ENCODE measurements around the gene NHP2. TPM values are rescaled to one million over a fixed set of nuclear protein-coding genes. Genes with fewer than 3 reads are reported as not detected.

Gene NHP2
- total RNA-seq (2021) (223 and 232 TPM in 2 replicates), Bru-seq, nascent RNA (percentile 88 among the genes with signal in this experiment), BruChase-seq, experiment 1, labeled RNA remaining after a 2-hour chase (percentile 74 among the genes with signal in this experiment), BruChase-seq, experiment 2, labeled RNA remaining after a 6-hour chase (percentile 88 among the genes with signal in this experiment)
- long read RNA-seq, transcript NHP2-202 (3 exons, 599 nt): minor isoform, 22 of 416 reads
- long read RNA-seq, transcript NHP2-201 (4 exons, 865 nt): major isoform, 387 of 416 reads
- long read RNA-seq, partial matches to known transcripts: 4 of 416 reads
- long read RNA-seq, other reads (novel, unspliced or antisense): 3 of 416 reads

GRCh38 chr5:178153530-178154340 lies at the start of gene NHP2:
Gene NHP2, minus strand, starts transcription at chr5:178153885. Its CDS starts 68 bp downstream, at chr5:178153817.
- BruUV-seq (replicated peaks): no TSS peak
- ChIA-PET CTCF (no interaction called here), POLR2A (ENCODE audit: low non-redundant PET) (interaction anchor here (0.7 kb wide), 1 partner anchor 77 kb away, joined by 3 read pairs; no protein-coding TSS in a partner anchor)
- peaks cover 8% of the 10 kb centered on the region for H3K4me1 ChIP-seq (ENCODE audit: insufficient read depth, low read length, poor library complexity, severe bottlenecking)
- peak; percentile 96 for DNase-seq (ENCODE audit: low spot score)
- H3K36me3 ChIP-seq (ENCODE audit: insufficient read depth, low read length, poor library complexity, severe bottlenecking): peaks cover 30% of the 10 kb centered on the region
- TF ChIP-seq CTCF (conservative IDR thresholded peaks at IDR 0.05; ENCODE audit: low read depth, low read length): no peak
- no peak for TF ChIP-seq EZH2 (IDR thresholded peaks at IDR 0.05; ENCODE audit: borderline replicate concordance, low read depth, low read length, poor library complexity, severe bottlenecking)
- H3K27me3 ChIP-seq (replicated peaks; ENCODE audit: insufficient read depth, low read depth, low read length, poor library complexity): no peaks in the 10 kb centered on the region
- intact Hi-C loops (cut with micrococcal nuclease; ENCODE audit: unreplicated experiment): no loop called here
- H3K9me3 ChIP-seq (ENCODE audit: low read depth, low read length, poor library complexity, severe bottlenecking): no peaks in the 10 kb centered on the region
- H3K4me3 ChIP-seq (ENCODE audit: low read depth, low read length, poor library complexity, severe bottlenecking): peak within 1 kb of the TSS; percentile 82
- peak within 1 kb of the TSS; percentile 77 for H3K27ac ChIP-seq (ENCODE audit: low read depth, low read length, poor library complexity, severe bottlenecking)

GRCh38 chr5:178202541-178202940 lies 48.9 kb upstream of the NHP2 start:
- H3K9me3 ChIP-seq (ENCODE audit: low read depth, low read length, poor library complexity, severe bottlenecking): no peaks in the 10 kb centered on the region
- no peak overlapping the region for H3K4me3 ChIP-seq (ENCODE audit: low read depth, low read length, poor library complexity, severe bottlenecking)
- BruUV-seq (replicated peaks): TSS peak; percentile 27
- TF ChIP-seq EZH2 (IDR thresholded peaks at IDR 0.05; ENCODE audit: borderline replicate concordance, low read depth, low read length, poor library complexity, severe bottlenecking) (no peak), CTCF (conservative IDR thresholded peaks at IDR 0.05; ENCODE audit: low read depth, low read length) (no peak)
- H3K27ac ChIP-seq (ENCODE audit: low read depth, low read length, poor library complexity, severe bottlenecking): no peak overlapping the region
- peaks cover 22% of the 10 kb centered on the region for H3K36me3 ChIP-seq (ENCODE audit: insufficient read depth, low read length, poor library complexity, severe bottlenecking)
- intact Hi-C loops (cut with micrococcal nuclease; ENCODE audit: unreplicated experiment): no loop called here
- DNase-seq (ENCODE audit: low spot score): no peak
- POLR2A ChIA-PET (ENCODE audit: low non-redundant PET): no interaction called here
- CTCF ChIA-PET: no interaction called here
- H3K4me1 ChIP-seq (ENCODE audit: insufficient read depth, low read length, poor library complexity, severe bottlenecking): peaks cover 11% of the 10 kb centered on the region
- H3K27me3 ChIP-seq (replicated peaks; ENCODE audit: insufficient read depth, low read depth, low read length, poor library complexity): no peaks in the 10 kb centered on the region

GRCh38 chr5:178201927-178202235 lies 48.2 kb upstream of the NHP2 start:
- no TSS peak for BruUV-seq (replicated peaks)
- Histone ChIP-seq H3K36me3 (ENCODE audit: insufficient read depth, low read length, poor library complexity, severe bottlenecking) (peaks cover 16% of the 10 kb centered on the region), H3K4me1 (ENCODE audit: insufficient read depth, low read length, poor library complexity, severe bottlenecking) (peaks cover 6% of the 10 kb centered on the region), H3K27ac (ENCODE audit: low read depth, low read length, poor library complexity, severe bottlenecking) (no peak overlapping the region), H3K4me3 (ENCODE audit: low read depth, low read length, poor library complexity, severe bottlenecking) (no peak overlapping the region), H3K27me3 (replicated peaks; ENCODE audit: insufficient read depth, low read depth, low read length, poor library complexity) (no peaks in the 10 kb centered on the region), H3K9me3 (ENCODE audit: low read depth, low read length, poor library complexity, severe bottlenecking) (no peaks in the 10 kb centered on the region)
- intact Hi-C loops (cut with micrococcal nuclease; ENCODE audit: unreplicated experiment): no loop called here
- DNase-seq (ENCODE audit: low spot score): no peak
- POLR2A ChIA-PET (ENCODE audit: low non-redundant PET): interaction anchor here (0.7 kb wide), 1 partner anchor 347 kb away, joined by 5 read pairs; no protein-coding TSS in a partner anchor
- no peak for TF ChIP-seq CTCF (conservative IDR thresholded peaks at IDR 0.05; ENCODE audit: low read depth, low read length)
- TF ChIP-seq EZH2 (IDR thresholded peaks at IDR 0.05; ENCODE audit: borderline replicate concordance, low read depth, low read length, poor library complexity, severe bottlenecking): no peak
- CTCF ChIA-PET: no interaction called here

All from A673 (cell line).